Thyroid gland (tissue), 4 donors: ENCODE results near the gene ASIC4.

Experiments
- CTCF ChIP-seq, 6 experiments: fragments of 200-600 bp in 3 of 6; fragments of 450-650 bp in 3 of 6; sonication (generic) in 3 of 6; IDR thresholded peaks; one replicate each; pipeline ENCODE4 v1.5.1; 2016 to 2019; ENCODE audit warnings: antibody characterized with exemption in 6 of 6, mild to moderate bottlenecking in 2 of 6, inconsistent platforms in 1 of 6, moderate library complexity in 1 of 6
- POLR2A ChIP-seq, 2 donors: fragments of 450-650 bp; IDR thresholded peaks; one replicate each; pipeline ENCODE4 v1.6.1; 2017; ENCODE audit warnings: antibody characterized with exemption in 2 of 2, mild to moderate bottlenecking in 2 of 2, moderate library complexity in 1 of 2

- TF ChIP-seq CTCF (IDR thresholded peaks at IDR 0.05) (no peak), POLR2A (IDR thresholded peaks at IDR 0.05) (no peak)
These were observed 19.8 kb downstream of the ASIC4 start for GRCh38 chr2:219533930-219534661.
